ENCODE results near the gene BTBD10. TPM values are rescaled to one million over a fixed set of nuclear protein-coding genes. Genes with fewer than 3 reads are reported as not detected.
A peak's percentile ranks its signal among the peaks of the same experiment; 100 is the strongest.

Gene BTBD10
- total RNA-seq, 1 experiment from 2014 or later, result 45.0 TPM

DNA sequence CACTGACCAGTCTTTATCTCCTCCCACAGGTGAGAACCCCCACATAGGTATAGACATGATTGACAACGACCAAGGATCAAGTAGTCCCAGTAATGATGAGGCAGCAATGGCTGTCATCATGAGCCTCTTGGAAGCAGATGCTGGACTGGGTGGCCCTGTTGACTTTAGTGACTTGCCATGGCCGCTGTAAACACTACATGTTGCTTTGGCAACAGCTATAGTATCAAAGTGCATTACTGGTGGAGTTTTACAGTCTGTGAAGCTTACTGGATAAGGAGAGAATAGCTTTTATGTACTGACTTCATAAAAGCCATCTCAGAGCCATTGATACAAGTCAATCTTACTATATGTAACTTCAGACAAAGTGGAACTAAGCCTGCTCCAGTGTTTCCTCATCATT lies 76.5 kb downstream of the BTBD10 start:
- Mint-ChIP-seq H3K27ac (ENCODE audit: unreplicated experiment) (no peak overlapping the region), H3K36me3 (ENCODE audit: insufficient read depth, unreplicated experiment) (peaks cover 32% of the 10 kb centered on the region), H3K4me1 (ENCODE audit: low read depth, unreplicated experiment) (peaks cover 7% of the 10 kb centered on the region), H3K27me3 (ENCODE audit: insufficient read depth, unreplicated experiment) (no peaks in the 10 kb centered on the region), H3K4me3 (ENCODE audit: unreplicated experiment) (no peak overlapping the region), H3K9me3 (ENCODE audit: unreplicated experiment) (no peaks in the 10 kb centered on the region)
- ChIA-PET POLR2A (no interaction called here), CTCF (interaction anchor here (0.6 to 2.4 kb wide), 3 partner anchors 19 to 76 kb away, joined by 3 to 20 read pairs (median 9); partner anchors contain the start of gene BTBD10)
- Histone ChIP-seq H3K9me3 (no peaks in the 10 kb centered on the region), H3K4me3 (ENCODE audit: low read depth, low read length) (no peak overlapping the region), H3K36me3 (ENCODE audit: control insufficient read depth, insufficient read depth, low read length) (peaks cover 3% of the 10 kb centered on the region), H3K4me1 (no peaks in the 10 kb centered on the region), H3K27me3 (replicated peaks; ENCODE audit: control insufficient read depth, insufficient read depth, low read length) (no peaks in the 10 kb centered on the region)
- no TSS peak for BruUV-seq (replicated peaks)
- TF ChIP-seq, protein P1, sequence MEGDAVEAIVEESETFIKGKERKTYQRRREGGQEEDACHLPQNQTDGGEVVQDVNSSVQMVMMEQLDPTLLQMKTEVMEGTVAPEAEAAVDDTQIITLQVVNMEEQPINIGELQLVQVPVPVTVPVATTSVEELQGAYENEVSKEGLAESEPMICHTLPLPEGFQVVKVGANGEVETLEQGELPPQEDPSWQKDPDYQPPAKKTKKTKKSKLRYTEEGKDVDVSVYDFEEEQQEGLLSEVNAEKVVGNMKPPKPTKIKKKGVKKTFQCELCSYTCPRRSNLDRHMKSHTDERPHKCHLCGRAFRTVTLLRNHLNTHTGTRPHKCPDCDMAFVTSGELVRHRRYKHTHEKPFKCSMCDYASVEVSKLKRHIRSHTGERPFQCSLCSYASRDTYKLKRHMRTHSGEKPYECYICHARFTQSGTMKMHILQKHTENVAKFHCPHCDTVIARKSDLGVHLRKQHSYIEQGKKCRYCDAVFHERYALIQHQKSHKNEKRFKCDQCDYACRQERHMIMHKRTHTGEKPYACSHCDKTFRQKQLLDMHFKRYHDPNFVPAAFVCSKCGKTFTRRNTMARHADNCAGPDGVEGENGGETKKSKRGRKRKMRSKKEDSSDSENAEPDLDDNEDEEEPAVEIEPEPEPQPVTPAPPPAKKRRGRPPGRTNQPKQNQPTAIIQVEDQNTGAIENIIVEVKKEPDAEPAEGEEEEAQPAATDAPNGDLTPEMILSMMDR (IDR thresholded peaks at IDR 0.05; ENCODE audit: insufficient read depth in 1 of 2, low read depth in 1 of 2, low read length in 1 of 2, severe bottlenecking in 1 of 2, unreplicated experiment in 1 of 2), result no peak
- intact Hi-C loops (cut with micrococcal nuclease; ENCODE audit: unreplicated experiment), result no loop called here
- DNase-seq, result no peak

DNA sequence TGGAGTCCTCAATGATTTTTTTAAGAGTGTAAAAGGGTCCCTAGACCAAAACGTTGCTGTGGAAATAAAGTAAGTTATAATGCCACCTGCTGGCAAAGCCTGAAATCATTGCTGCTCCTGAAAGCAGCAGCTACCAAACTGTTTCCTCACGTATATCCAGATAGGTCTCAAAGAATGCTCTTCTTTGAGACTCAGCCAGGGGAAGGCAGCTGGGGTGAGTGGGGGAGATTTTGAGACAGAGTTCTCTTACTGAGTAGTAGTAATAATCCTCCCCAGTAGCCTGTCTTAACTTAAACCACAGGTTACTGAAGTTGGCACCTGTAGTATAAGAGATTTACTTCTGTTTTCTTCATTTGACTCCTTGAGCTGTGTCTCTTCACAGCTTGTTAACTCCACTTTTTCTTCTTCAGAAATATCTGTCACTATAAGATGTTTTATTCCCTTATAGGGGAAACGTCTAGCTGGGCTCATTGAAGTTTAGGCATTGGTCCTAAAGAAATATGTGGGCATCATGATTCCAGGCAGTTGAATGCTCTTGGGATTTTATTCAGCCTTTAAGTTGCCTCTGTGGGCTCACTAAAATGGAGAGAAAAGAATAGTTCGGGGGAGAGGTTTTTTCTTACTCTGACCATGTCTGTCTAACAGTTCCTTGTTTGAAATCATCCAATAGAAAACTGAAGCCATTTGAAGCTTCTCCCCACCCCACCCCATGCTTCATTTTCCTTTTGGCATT lies 77.9 kb downstream of the BTBD10 start:
- Histone ChIP-seq H3K4me3 (ENCODE audit: low read depth, low read length) (no peak overlapping the region), H3K9me3 (no peaks in the 10 kb centered on the region), H3K4me1 (no peaks in the 10 kb centered on the region), H3K27me3 (replicated peaks; ENCODE audit: control insufficient read depth, insufficient read depth, low read length) (no peaks in the 10 kb centered on the region), H3K36me3 (ENCODE audit: control insufficient read depth, insufficient read depth, low read length) (peaks cover 3% of the 10 kb centered on the region)
- ChIA-PET CTCF (interaction anchor here (0.9 to 2.4 kb wide), 7 partner anchors 17 to 175 kb away, joined by 3 to 20 read pairs (median 4); no protein-coding TSS in a partner anchor), POLR2A (no interaction called here)
- intact Hi-C loops (cut with micrococcal nuclease; ENCODE audit: unreplicated experiment), result loop anchor here (1.0 kb wide), 2 partner anchors 31 to 175 kb away; no protein-coding TSS in a partner anchor
- Mint-ChIP-seq H3K4me1 (ENCODE audit: low read depth, unreplicated experiment) (no peaks in the 10 kb centered on the region), H3K36me3 (ENCODE audit: insufficient read depth, unreplicated experiment) (peaks cover 32% of the 10 kb centered on the region), H3K9me3 (ENCODE audit: unreplicated experiment) (no peaks in the 10 kb centered on the region), H3K27me3 (ENCODE audit: insufficient read depth, unreplicated experiment) (no peaks in the 10 kb centered on the region), H3K4me3 (ENCODE audit: unreplicated experiment) (no peak overlapping the region), H3K27ac (ENCODE audit: unreplicated experiment) (no peak overlapping the region)
- peak in 1 of 2 experiments; percentile 53 for DNase-seq
- TF ChIP-seq, protein P1 (IDR thresholded peaks at IDR 0.05; ENCODE audit: insufficient read depth in 1 of 2, low read depth in 1 of 2, low read length in 1 of 2, severe bottlenecking in 1 of 2, unreplicated experiment in 1 of 2), result peak; percentile 70 to 72
- BruUV-seq (replicated peaks), result no TSS peak

DNA sequence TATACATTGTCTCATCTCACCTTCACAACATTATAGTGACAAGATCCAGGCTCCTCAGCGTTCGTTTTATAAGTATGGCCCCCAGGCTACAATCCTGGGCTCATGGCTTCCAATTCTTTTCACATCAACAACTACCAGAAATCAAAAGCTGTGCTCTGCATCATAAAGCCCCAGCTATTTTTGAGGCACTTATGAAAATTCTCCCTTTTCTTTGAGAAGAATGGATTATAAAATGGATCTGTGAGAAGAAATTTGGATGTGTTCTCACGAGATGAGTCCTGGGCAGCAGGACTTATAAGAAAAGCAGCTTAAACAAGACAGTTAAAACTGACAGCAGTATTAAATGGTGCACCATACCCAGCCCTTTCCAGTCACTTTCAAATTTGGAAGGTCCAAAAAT lies 80.3 kb downstream of the BTBD10 start:
- Histone ChIP-seq H3K4me3 (ENCODE audit: low read depth, low read length) (no peak overlapping the region), H3K27me3 (replicated peaks; ENCODE audit: control insufficient read depth, insufficient read depth, low read length) (no peaks in the 10 kb centered on the region), H3K4me1 (no peaks in the 10 kb centered on the region), H3K36me3 (ENCODE audit: control insufficient read depth, insufficient read depth, low read length) (peaks cover 1% of the 10 kb centered on the region), H3K9me3 (no peaks in the 10 kb centered on the region)
- ChIA-PET CTCF (interaction anchor here (0.6 to 0.8 kb wide), 2 partner anchors 37 to 172 kb away, joined by 3 read pairs; no protein-coding TSS in a partner anchor), POLR2A (no interaction called here)
- H3K27me3 Mint-ChIP-seq (ENCODE audit: insufficient read depth, unreplicated experiment), result no peaks in the 10 kb centered on the region
- TF ChIP-seq, protein P1 (IDR thresholded peaks at IDR 0.05; ENCODE audit: insufficient read depth in 1 of 2, low read depth in 1 of 2, low read length in 1 of 2, severe bottlenecking in 1 of 2, unreplicated experiment in 1 of 2), result no peak
- BruUV-seq (replicated peaks), result no TSS peak
- DNase-seq, result no peak
- intact Hi-C loops (cut with micrococcal nuclease; ENCODE audit: unreplicated experiment), result no loop called here
- H3K27ac Mint-ChIP-seq (ENCODE audit: unreplicated experiment), result peak overlapping the region; percentile 32
- H3K4me1 Mint-ChIP-seq (ENCODE audit: low read depth, unreplicated experiment), result no peaks in the 10 kb centered on the region
- no peaks in the 10 kb centered on the region for H3K9me3 Mint-ChIP-seq (ENCODE audit: unreplicated experiment)
- peaks cover 20% of the 10 kb centered on the region for H3K36me3 Mint-ChIP-seq (ENCODE audit: insufficient read depth, unreplicated experiment)
- no peak overlapping the region for H3K4me3 Mint-ChIP-seq (ENCODE audit: unreplicated experiment)
